T-helper 1 cell (primary cell): ENCODE measurements around the gene HS6ST1.

ENCODE experiments used
- DNase-seq, 5 donors: peaks; one replicate each; pipeline ENCODE4 v3.0.0-alpha.2; 2012 to 2020

The HS6ST1 gene

GRCh38 chr2:128347701-128348539 lies 29.3 kb upstream of the HS6ST1 start:
- DNase-seq = no peak

- no peak for DNase-seq
Observed at GRCh38 chr2:128347171-128347558, 28.5 kb upstream of the HS6ST1 start.

- no peak for DNase-seq
Observed at GRCh38 chr2:128346291-128347170, 27.9 kb upstream of the HS6ST1 start.

- no peak for DNase-seq
Observed at GRCh38 chr2:128345436-128346165, 26.9 kb upstream of the HS6ST1 start.

GRCh38 chr2:128344101-128344500 lies 25.4 kb upstream of the HS6ST1 start:
- no peak for DNase-seq

GRCh38 chr2:128343459-128343858 lies 24.8 kb upstream of the HS6ST1 start:
- no peak for DNase-seq

GRCh38 chr2:128342550-128342949 lies 23.9 kb upstream of the HS6ST1 start:
- DNase-seq = no peak

- no peak for DNase-seq
Observed at GRCh38 chr2:128341621-128342020, 23.0 kb upstream of the HS6ST1 start.

GRCh38 chr2:128332091-128332634 lies 13.5 kb upstream of the HS6ST1 start:
- no peak for DNase-seq

- no peak for DNase-seq
Observed at GRCh38 chr2:128330583-128330982, 11.9 kb upstream of the HS6ST1 start.

GRCh38 chr2:128329607-128330006 lies 10.9 kb upstream of the HS6ST1 start:
- DNase-seq = no peak

GRCh38 chr2:128327180-128327964 lies 8.7 kb upstream of the HS6ST1 start:
- DNase-seq = no peak

- no peak for DNase-seq
Observed at GRCh38 chr2:128326346-128326745, 7.7 kb upstream of the HS6ST1 start.

- DNase-seq = no peak
Observed at GRCh38 chr2:128325611-128326181, 7.0 kb upstream of the HS6ST1 start.

GRCh38 chr2:128324897-128325410 lies 6.3 kb upstream of the HS6ST1 start:
- DNase-seq = no peak

- no peak for DNase-seq
Observed at GRCh38 chr2:128324008-128324896, 5.6 kb upstream of the HS6ST1 start.

GRCh38 chr2:128323555-128323931 lies 4.9 kb upstream of the HS6ST1 start:
- no peak for DNase-seq

GRCh38 chr2:128322715-128323554 lies 4.3 kb upstream of the HS6ST1 start:
- DNase-seq = peak in 1 of 5 donors; percentile 5
